KG1 (cell line): ENCODE results near the gene GXYLT1.
"Not testable (repeated sequence)": the region's sequence is repeated elsewhere in the genome, so short reads cannot be mapped to it uniquely, and the experiment has no call there.

Source experiments
- DNase-seq: peaks from one replicate; lab custom pipeline; 2025; lab: John Stamatoyannopoulos, UW

GXYLT1 gene

DNA sequence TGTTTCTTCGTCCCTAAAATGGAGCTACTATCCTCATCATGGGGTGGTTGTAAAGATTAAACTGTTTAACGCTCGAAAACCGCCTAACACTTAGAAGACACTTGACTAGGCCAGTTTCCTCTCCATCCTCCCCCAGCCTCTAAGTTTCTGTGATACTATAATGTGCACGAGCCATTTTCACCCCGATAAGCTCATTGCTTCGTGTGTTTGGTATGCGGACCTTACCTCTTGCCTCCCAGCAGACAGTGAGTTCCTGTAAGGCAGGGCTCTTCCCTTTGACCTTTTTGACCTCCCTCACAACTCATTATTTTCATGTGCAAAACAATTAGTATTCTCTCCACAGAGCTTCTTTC is 499 bp upstream of the GXYLT1 start:
- DNase-seq = peak; percentile 79

- no peak for DNase-seq
These were observed 591 bp downstream of the GXYLT1 start for GRCh38 chr12:42144158-42144407.

- DNase-seq = no peak
These were observed 1.1 kb downstream of the GXYLT1 start for GRCh38 chr12:42143452-42144157.

- no peak for DNase-seq
These were observed 2.6 kb downstream of the GXYLT1 start for GRCh38 chr12:42141981-42142606.

GRCh38 chr12:42140901-42141300 is 3.8 kb downstream of the GXYLT1 start:
- DNase-seq = no peak

GRCh38 chr12:42135259-42135814 is 9.3 kb downstream of the GXYLT1 start:
- no peak for DNase-seq

DNA sequence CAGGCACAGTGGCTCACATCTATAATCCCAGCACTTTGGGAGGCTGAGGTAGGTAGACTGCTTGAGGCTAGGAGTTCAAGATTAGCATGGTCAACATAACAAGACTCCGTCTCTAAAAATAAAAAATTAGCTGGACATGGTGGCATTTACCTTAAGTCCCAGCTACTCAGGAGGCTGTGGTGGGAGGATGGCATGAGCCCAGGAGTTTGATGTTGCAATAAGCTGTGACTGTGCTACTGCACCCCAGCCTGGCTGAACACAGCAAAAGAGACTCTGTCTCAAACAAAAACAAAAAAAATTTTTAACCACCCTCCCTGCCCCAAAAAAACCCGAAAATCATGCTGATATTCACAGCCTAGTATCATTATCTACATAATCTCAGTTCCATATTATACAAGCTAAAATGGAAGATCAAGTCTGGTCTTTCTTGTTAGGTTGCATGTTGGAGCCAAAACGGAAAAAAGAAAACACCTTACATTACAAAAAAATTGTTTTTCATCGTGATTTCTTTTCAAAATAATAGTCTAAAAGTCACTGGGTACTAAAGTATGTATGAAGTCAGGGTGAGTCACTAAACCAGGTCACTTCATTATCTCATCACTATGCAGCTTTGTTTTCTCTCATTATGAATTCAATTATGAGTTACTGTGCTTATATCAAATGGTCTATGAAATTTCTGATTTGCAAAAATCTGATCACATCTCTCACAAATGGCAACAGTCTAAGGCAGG is 13.8 kb downstream of the GXYLT1 start:
- DNase-seq = no peak

- DNase-seq = no peak
These were observed 15.0 kb downstream of the GXYLT1 start for GRCh38 chr12:42129595-42130204.

GRCh38 chr12:42128888-42129287 is 15.8 kb downstream of the GXYLT1 start:
- DNase-seq = no peak

DNA sequence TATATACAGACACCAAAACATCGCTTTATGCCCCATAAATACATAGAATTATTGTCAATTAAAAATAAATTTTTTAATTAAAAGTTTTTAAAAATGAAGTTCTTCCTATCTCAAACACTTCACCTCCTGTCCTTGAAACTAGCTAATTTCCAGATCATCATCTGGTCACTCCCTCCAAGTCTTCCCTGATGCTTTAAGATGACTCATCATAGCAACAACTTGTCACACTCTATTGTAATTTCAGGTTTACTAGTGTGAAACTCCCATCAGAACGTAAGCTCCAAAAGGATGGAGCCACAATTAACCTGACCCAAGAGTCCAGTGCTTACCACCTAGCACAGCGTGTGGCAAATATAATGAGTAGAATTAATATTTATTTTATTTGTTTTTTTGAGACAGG is 16.3 kb downstream of the GXYLT1 start:
- DNase-seq = no peak

DNA sequence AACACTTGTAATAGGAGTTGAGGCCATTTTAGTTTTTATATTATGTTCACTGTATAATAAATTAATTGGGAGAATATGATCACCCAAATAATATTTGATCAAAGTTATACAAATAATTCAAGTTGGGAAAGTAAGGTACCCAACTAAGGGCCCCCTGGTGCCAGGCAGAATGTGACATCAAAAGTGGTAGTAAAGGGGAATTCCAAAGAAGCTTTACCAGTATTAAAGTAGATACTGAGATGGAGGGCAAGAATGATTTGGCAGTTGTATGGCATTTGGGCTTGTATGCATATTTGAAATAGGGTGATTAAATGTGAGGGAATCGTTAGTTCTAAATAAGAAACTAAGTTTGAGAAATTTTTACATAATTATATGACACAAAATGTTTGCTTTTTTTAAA is 17.7 kb downstream of the GXYLT1 start:
- no peak for DNase-seq

DNA sequence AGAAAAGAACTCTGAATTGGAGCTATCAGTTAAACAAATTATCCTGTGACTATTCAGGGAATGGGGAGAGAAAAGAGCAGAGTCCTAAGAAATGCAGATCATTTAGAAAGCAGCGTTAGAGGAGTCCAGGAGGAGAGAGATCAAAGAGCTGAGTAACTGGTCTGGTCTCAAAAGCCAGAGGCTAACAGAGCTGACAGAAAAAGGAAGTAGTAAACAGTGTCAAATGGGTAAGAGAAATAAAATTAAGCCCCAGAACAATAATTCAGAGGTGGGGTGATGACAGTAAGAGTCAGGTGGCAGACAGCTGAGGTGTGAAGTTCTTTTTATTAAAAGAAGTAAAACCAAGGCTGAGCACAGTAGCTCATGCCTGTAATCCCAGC is 19.3 kb downstream of the GXYLT1 start:
- no peak for DNase-seq

GRCh38 chr12:42124764-42125387 is 19.8 kb downstream of the GXYLT1 start:
- no peak for DNase-seq

DNA sequence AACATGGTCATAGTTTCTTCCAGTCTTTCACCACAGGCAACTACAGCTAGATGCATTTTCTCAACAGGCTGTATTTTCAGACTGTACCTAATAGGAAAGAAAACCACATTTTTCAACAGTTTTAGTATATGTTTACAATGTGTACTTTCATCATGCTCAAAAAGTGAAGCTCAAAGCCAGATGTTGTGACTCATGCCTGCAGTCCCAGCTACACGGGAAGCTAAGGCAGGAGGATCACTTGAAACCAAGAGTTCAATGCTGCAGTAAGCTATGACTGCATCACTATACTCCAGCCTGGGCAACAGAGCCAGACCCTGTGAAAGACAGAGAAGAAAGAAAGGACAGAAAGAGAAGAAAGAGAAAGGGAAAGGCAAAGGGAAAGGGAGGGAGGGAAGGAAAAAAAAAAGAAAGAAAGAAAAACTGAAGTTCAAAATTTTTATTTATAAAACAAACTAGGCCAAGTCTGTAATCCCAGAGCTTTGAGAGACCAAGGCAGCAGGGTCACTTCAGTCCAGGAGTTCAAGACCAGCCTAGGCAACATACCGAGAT is 25.5 kb downstream of the GXYLT1 start:
- DNase-seq = no peak

- DNase-seq = no peak
These were observed 26.4 kb downstream of the GXYLT1 start for GRCh38 chr12:42118136-42118879.

DNA sequence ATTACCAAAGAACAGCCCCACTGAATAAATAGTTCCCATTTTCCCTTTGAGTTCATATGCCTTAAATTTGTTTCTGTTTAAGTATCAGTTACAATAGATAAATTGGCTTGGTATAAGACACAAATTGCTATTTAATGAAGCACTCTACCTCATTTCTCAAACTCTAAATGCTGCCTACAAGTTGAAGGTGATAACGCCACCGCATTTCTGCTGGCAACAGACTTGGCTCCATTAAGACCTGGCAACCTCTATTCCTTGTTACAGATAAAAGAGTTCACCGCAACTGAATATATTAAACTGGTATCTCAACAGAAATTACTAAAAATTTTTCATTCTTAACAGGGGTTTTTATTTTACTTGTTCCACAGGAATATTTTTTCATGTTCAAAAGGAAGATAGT is 35.6 kb downstream of the GXYLT1 start:
- DNase-seq = no peak

DNA sequence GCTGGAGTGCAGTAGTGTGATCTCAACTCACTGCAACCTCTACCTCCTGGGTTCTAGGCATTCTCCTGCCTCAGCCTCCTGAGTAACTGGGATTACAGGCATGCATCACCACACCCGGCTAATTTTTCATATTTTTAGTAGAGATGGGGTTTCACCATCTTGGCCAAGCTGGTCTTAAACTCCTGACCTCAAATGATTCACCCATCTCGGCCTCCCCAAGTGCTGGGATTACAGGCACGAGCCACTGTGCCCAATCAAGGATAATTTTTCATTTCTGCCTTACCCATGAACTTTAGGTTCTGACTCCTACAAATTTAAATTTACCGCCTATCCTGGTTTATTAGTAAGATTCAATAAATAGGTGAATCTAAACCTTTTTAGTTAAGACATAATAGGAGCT is 37.9 kb downstream of the GXYLT1 start:
- not testable (repeated sequence) for DNase-seq

GRCh38 chr12:42104784-42105183 is 39.9 kb downstream of the GXYLT1 start:
- no peak for DNase-seq

DNA sequence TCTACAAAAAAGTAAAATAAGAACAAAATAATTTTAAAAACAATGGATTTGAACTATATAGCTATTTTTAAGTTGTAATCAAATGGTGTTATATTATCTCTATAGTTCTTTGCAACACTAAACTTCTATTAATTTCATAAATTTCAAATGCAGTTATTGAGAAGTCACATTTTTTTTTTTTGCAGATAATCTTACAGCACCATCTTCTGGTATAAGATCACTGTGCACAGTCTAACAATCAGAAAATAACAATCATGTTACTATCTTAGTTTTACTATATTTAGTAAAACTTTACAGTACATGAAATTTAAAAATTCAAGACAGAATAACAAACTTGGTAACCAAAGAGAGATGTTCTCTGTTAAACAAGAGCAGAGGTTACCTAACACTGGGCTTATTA is 40.6 kb downstream of the GXYLT1 start:
- DNase-seq = no peak

DNA sequence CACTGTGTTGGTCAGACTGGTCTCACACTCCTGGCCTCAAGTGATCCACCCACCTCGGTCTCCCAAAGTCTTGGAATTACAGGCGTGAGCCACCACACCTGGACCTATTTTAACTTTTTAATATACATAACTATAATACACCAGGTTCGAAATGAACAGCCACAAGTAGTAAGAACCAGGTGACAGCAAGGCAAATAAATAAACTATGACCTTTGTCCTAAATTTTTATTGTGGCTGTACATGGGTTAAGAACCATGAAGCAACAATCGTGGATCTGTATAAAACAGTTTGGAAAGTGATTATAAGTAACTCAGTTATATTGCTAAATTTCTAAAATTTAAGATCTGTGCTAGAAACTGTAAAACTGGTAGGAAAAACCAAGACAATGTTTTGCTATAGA is 41.5 kb downstream of the GXYLT1 start:
- DNase-seq = no peak

- no peak for DNase-seq
These were observed 42.0 kb downstream of the GXYLT1 start for GRCh38 chr12:42102720-42103119.

- DNase-seq = no peak
These were observed 45.2 kb downstream of the GXYLT1 start for GRCh38 chr12:42099433-42099832.
